ENCODE measurements around the gene ADSL.

DNA sequence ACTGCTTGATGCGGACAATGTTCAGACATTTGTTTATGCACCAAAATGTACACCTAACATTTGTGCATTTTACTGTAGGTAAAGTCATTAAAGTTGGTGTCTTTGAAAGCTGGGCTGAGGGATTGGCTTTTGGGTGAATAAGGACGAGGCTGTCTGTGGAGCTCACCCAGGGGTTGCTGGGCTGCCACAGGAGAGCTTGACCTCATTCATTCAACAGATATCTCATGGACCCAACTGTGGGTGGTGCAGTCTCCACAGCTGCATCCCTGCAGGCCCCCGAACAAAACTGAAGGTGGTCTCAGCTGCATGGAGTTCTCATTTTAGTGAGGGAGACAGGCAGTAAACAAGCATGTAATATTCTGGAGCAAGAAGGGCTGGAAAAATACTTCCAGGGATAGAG is 56.8 kb downstream of the ADSL start:
- TF ChIP-seq POLR2A (IDR thresholded peaks at IDR 0.05) (no peak), POLR2AphosphoS5 (IDR thresholded peaks at IDR 0.05) (no peak)
- TF ChIP-seq, protein P1, sequence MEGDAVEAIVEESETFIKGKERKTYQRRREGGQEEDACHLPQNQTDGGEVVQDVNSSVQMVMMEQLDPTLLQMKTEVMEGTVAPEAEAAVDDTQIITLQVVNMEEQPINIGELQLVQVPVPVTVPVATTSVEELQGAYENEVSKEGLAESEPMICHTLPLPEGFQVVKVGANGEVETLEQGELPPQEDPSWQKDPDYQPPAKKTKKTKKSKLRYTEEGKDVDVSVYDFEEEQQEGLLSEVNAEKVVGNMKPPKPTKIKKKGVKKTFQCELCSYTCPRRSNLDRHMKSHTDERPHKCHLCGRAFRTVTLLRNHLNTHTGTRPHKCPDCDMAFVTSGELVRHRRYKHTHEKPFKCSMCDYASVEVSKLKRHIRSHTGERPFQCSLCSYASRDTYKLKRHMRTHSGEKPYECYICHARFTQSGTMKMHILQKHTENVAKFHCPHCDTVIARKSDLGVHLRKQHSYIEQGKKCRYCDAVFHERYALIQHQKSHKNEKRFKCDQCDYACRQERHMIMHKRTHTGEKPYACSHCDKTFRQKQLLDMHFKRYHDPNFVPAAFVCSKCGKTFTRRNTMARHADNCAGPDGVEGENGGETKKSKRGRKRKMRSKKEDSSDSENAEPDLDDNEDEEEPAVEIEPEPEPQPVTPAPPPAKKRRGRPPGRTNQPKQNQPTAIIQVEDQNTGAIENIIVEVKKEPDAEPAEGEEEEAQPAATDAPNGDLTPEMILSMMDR (IDR thresholded peaks at IDR 0.05): no peak

Measured in stomach (tissue), 4 donors.